Karpas-422 (cell line): ENCODE measurements around the gene KIF4A. TPM values are rescaled to one million over a fixed set of nuclear protein-coding genes. Genes with fewer than 3 reads are reported as not detected.

Source experiments
- DNase-seq: peaks from one replicate; pipeline ENCODE4 v3.0.0-alpha.2; 2015
- H2AFZ ChIP-seq: fragments of 200-600 bp; sonication (generic); 2 replicates; pipeline ENCODE4 v1.6.1; 2014; ENCODE audit warnings: antibody characterized with exemption, low read length, mixed read lengths
- H3K27ac ChIP-seq: fragments of 200-600 bp; sonication (generic); 2 replicates; pipeline ENCODE4 v1.5.1; 2014; ENCODE audit warnings: mild to moderate bottlenecking, low read length, moderate library complexity
- H3K27me3 ChIP-seq: fragments of 200-600 bp; sonication (generic); 2 replicates; pipeline ENCODE4 v1.6.1; 2014; ENCODE audit warnings: low read length, mixed read lengths
- H3K36me3 ChIP-seq: fragments of 200-600 bp; sonication (generic); 2 replicates; pipeline ENCODE4 v1.6.1; 2014; ENCODE audit warnings: low read length, mixed read lengths; ENCODE audit not compliant: insufficient read depth
- H3K4me1 ChIP-seq: fragments of 200-600 bp; sonication (generic); 2 replicates; pipeline ENCODE4 v1.6.1; 2014; ENCODE audit warnings: mild to moderate bottlenecking, low read length, mixed read lengths
- H3K4me2 ChIP-seq: fragments of 200-600 bp; sonication (generic); 2 replicates; pipeline ENCODE4 v1.6.1; 2014; ENCODE audit warnings: low read length, low read depth, mild to moderate bottlenecking; ENCODE audit not compliant: poor library complexity, severe bottlenecking
- H3K4me3 ChIP-seq: fragments of 200-600 bp; sonication (generic); 2 replicates; pipeline ENCODE4 v1.5.1; 2014; ENCODE audit warnings: mild to moderate bottlenecking, antibody characterized with exemption, low read length, mixed read lengths
- H3K79me2 ChIP-seq: fragments of 200-600 bp; sonication (generic); 2 replicates; pipeline ENCODE4 v1.6.1; 2014; ENCODE audit warnings: mild to moderate bottlenecking, low read length, mixed read lengths
- H3K9ac ChIP-seq: fragments of 200-600 bp; sonication (generic); 2 replicates; pipeline ENCODE4 v1.6.0; 2014; ENCODE audit warnings: low read length
- H3K9me2 ChIP-seq: fragments of 200-600 bp; sonication (generic), shearing (Covaris generic); replicated peaks from 2 replicates; pipeline ENCODE4 v1.6.0; 2014; ENCODE audit warnings: mild to moderate bottlenecking, low read length, moderate library complexity; ENCODE audit not compliant: insufficient read depth
- H3K9me3 ChIP-seq: fragments of 300-700, 200-600 bp; sonication (generic); 2 replicates; pipeline ENCODE4 v1.6.1; 2014; ENCODE audit warnings: low read length, mixed read lengths
- H4K20me1 ChIP-seq: fragments of 200-600 bp; sonication (generic); 2 replicates; pipeline ENCODE4 v1.6.1; 2014; ENCODE audit warnings: mild to moderate bottlenecking, antibody characterized with exemption, low read length, low read depth; ENCODE audit not compliant: insufficient read depth
- total RNA-seq: library from RNA; depleted of rRNA; stranded (reverse); fragments of >200 nt; shearing (Covaris generic); gene quantifications from 2 replicates; pipeline ENCODE4 v1.2.3, GENCODE V29; 2014; ENCODE audit warnings: low replicate concordance

KIF4A gene
- total RNA-seq, 1 experiment from 2014 or later: 12.6 TPM

- Histone ChIP-seq H3K4me3 (no peak overlapping the region), H3K27me3 (no peaks in the 10 kb centered on the region), H3K9me3 (no peaks in the 10 kb centered on the region), H3K79me2 (no peaks in the 10 kb centered on the region), H4K20me1 (no peaks in the 10 kb centered on the region), H3K9me2 (no peaks in the 10 kb centered on the region), H3K4me2 (no peak overlapping the region), H3K27ac (no peak overlapping the region), H3K9ac (no peak overlapping the region), H3K4me1 (no peaks in the 10 kb centered on the region), H2AFZ (no peak overlapping the region), H3K36me3 (no peaks in the 10 kb centered on the region)
- DNase-seq: no peak
These were observed 35.9 kb upstream of the KIF4A start for GRCh38 chrX:70254063-70254400.

GRCh38 chrX:70254909-70255308 lies 35.0 kb upstream of the KIF4A start:
- H3K9ac ChIP-seq: no peak overlapping the region
- H3K79me2 ChIP-seq: no peaks in the 10 kb centered on the region
- H3K4me2 ChIP-seq: no peak overlapping the region
- H3K27ac ChIP-seq: no peak overlapping the region
- H4K20me1 ChIP-seq: no peaks in the 10 kb centered on the region
- no peak overlapping the region for H2AFZ ChIP-seq
- no peaks in the 10 kb centered on the region for H3K27me3 ChIP-seq
- no peaks in the 10 kb centered on the region for H3K4me1 ChIP-seq
- H3K4me3 ChIP-seq: no peak overlapping the region
- H3K36me3 ChIP-seq: no peaks in the 10 kb centered on the region
- no peak for DNase-seq
- no peaks in the 10 kb centered on the region for H3K9me2 ChIP-seq
- H3K9me3 ChIP-seq: no peaks in the 10 kb centered on the region

- Histone ChIP-seq H3K79me2 (no peaks in the 10 kb centered on the region), H3K27ac (no peak overlapping the region), H4K20me1 (no peaks in the 10 kb centered on the region), H3K4me2 (no peak overlapping the region), H3K27me3 (no peaks in the 10 kb centered on the region), H3K9me3 (no peaks in the 10 kb centered on the region), H2AFZ (no peak overlapping the region), H3K4me3 (no peak overlapping the region), H3K9me2 (no peaks in the 10 kb centered on the region), H3K36me3 (no peaks in the 10 kb centered on the region), H3K4me1 (no peaks in the 10 kb centered on the region), H3K9ac (no peak overlapping the region)
- no peak for DNase-seq
These were observed 34.5 kb upstream of the KIF4A start for GRCh38 chrX:70255452-70255851.

GRCh38 chrX:70257423-70258288 lies 32.2 kb upstream of the KIF4A start:
- Histone ChIP-seq H3K27me3 (no peaks in the 10 kb centered on the region), H3K4me3 (no peak overlapping the region), H3K9me2 (no peaks in the 10 kb centered on the region)

DNA sequence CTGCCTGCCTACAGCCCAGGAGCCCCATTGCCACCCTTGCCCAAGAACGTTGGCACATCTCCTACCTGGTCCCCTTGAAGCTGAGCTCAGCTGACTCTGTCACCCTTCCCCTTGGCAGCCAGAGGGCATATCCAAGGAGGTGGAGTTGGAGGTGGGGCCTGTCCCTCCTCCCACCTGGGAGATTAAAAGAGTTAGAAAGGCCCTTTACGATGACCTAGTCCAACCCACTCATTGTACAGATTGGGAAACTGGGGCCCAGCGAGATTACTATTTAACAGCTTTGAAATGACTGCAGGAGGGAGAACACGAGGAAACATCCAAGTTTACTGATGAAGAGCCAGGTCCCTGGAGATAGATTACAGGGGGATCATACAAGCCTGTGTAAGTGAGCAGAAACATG lies 29.8 kb upstream of the KIF4A start, which contains the start of gene P2RY4:
P2RY4 (minus strand) TSS at position 101 of the 400 bp plus-strand sequence. CDS start 580 bp downstream, outside the sequence.
- Histone ChIP-seq H3K36me3 (no peaks in the 10 kb centered on the region), H3K9ac (no peak within 1 kb of the TSS), H3K4me2 (no peak within 1 kb of the TSS), H3K4me1 (no peaks in the 10 kb centered on the region), H3K4me3 (no peak within 1 kb of the TSS), H3K27me3 (no peaks in the 10 kb centered on the region), H2AFZ (no peak within 1 kb of the TSS), H4K20me1 (no peaks in the 10 kb centered on the region), H3K9me2 (no peaks in the 10 kb centered on the region), H3K27ac (no peak within 1 kb of the TSS), H3K9me3 (no peaks in the 10 kb centered on the region), H3K79me2 (no peaks in the 10 kb centered on the region)
- DNase-seq: no peak

More at GRCh38 chrX:70257423-70258288, 32.2 kb upstream of the KIF4A start:
- no peaks in the 10 kb centered on the region for H4K20me1 ChIP-seq
- H3K79me2 ChIP-seq: no peaks in the 10 kb centered on the region
- H3K9me3 ChIP-seq: no peaks in the 10 kb centered on the region
- H3K27ac ChIP-seq: no peak overlapping the region
- H2AFZ ChIP-seq: no peak overlapping the region
- H3K36me3 ChIP-seq: no peaks in the 10 kb centered on the region
- H3K9ac ChIP-seq: no peak overlapping the region
- DNase-seq: no peak
- no peak overlapping the region for H3K4me2 ChIP-seq
- no peaks in the 10 kb centered on the region for H3K4me1 ChIP-seq

GRCh38 chrX:70262952-70263567 lies 26.8 kb upstream of the KIF4A start:
- peak; percentile 80 for DNase-seq
- Histone ChIP-seq H3K4me3 (no peak overlapping the region), H3K9ac (no peak overlapping the region), H3K36me3 (no peaks in the 10 kb centered on the region), H3K27me3 (no peaks in the 10 kb centered on the region), H3K4me2 (no peak overlapping the region), H3K79me2 (no peaks in the 10 kb centered on the region), H3K9me2 (no peaks in the 10 kb centered on the region), H4K20me1 (no peaks in the 10 kb centered on the region), H3K4me1 (no peaks in the 10 kb centered on the region), H3K27ac (no peak overlapping the region), H2AFZ (no peak overlapping the region), H3K9me3 (no peaks in the 10 kb centered on the region)

- no peak overlapping the region for H3K27ac ChIP-seq
- H3K79me2 ChIP-seq: no peaks in the 10 kb centered on the region
- DNase-seq: no peak
These were observed 25.1 kb upstream of the KIF4A start for GRCh38 chrX:70264784-70265183.

GRCh38 chrX:70268034-70268433 lies 21.9 kb upstream of the KIF4A start, which contains the start of gene ARR3:
TSS of gene ARR3 (plus strand) at chrX:70268334. CDS start at chrX:70269386, 1,052 bp downstream.
- Histone ChIP-seq H3K27me3 (no peaks in the 10 kb centered on the region), H3K4me3 (no peak within 1 kb of the TSS), H3K79me2 (no peaks in the 10 kb centered on the region), H3K9me2 (no peaks in the 10 kb centered on the region), H3K36me3 (no peaks in the 10 kb centered on the region), H3K9ac (no peak within 1 kb of the TSS), H3K4me2 (no peak within 1 kb of the TSS), H3K4me1 (no peaks in the 10 kb centered on the region), H3K9me3 (no peaks in the 10 kb centered on the region), H2AFZ (no peak within 1 kb of the TSS), H4K20me1 (no peaks in the 10 kb centered on the region), H3K27ac (no peak within 1 kb of the TSS)
- DNase-seq: no peak

More at GRCh38 chrX:70264784-70265183, 25.1 kb upstream of the KIF4A start:
- H3K27me3 ChIP-seq: no peaks in the 10 kb centered on the region
- no peak overlapping the region for H3K4me3 ChIP-seq
- no peaks in the 10 kb centered on the region for H4K20me1 ChIP-seq
- H2AFZ ChIP-seq: no peak overlapping the region
- H3K4me2 ChIP-seq: no peak overlapping the region
- no peaks in the 10 kb centered on the region for H3K9me3 ChIP-seq
- H3K9ac ChIP-seq: no peak overlapping the region
- no peaks in the 10 kb centered on the region for H3K36me3 ChIP-seq
- H3K4me1 ChIP-seq: no peaks in the 10 kb centered on the region
- no peaks in the 10 kb centered on the region for H3K9me2 ChIP-seq
